ENCODE data around the gene CCRL2.

GRCh38 chr3:46378426-46378942, 28.6 kb upstream of the CCRL2 start:
- TF ChIP-seq POLR2AphosphoS5 (IDR thresholded peaks at IDR 0.05), result no peak
- no peak for TF ChIP-seq POLR2A (IDR thresholded peaks at IDR 0.05)
- TF ChIP-seq EP300 (IDR thresholded peaks at IDR 0.05), result no peak

All from upper lobe of left lung (tissue), 4 donors.